ENCODE measurements around the gene AKR1C2.
"Not testable (repeated sequence)": the region's sequence is repeated elsewhere in the genome, so short reads cannot be mapped to it uniquely, and the experiment has no call there.

AKR1C2 gene

GRCh38 chr10:4990217-4990616, 13.4 kb downstream of the AKR1C2 start:
- Histone ChIP-seq H3K9me3 (ENCODE audit: control insufficient read depth, low read length) (no peaks in the 10 kb centered on the region), H3K4me3 (ENCODE audit: insufficient read depth, low read depth, low read length) (no peak overlapping the region), H3K4me1 (ENCODE audit: control insufficient read depth, insufficient read depth, low read length) (no peaks in the 10 kb centered on the region), H3K27ac (ENCODE audit: insufficient read depth, low read depth, low read length, poor library complexity, severe bottlenecking) (no peak overlapping the region), H3K27me3 (ENCODE audit: control insufficient read depth, insufficient read depth, low read length, poor library complexity, severe bottlenecking) (no peaks in the 10 kb centered on the region), H3K36me3 (ENCODE audit: control insufficient read depth, insufficient read depth, low read length) (no peaks in the 10 kb centered on the region)
- 100% methylated on average over 2 of the region's 2 CpGs; no CpG with 5 or more reads in 1 of the 2 experiments for WGBS, 2 experiments

GRCh38 chr10:4988000-4988641, 15.5 kb downstream of the AKR1C2 start:
- 88 to 92% methylated on average over 4 to 6 of the region's 6 CpGs for WGBS, 2 experiments
- not testable (repeated sequence) for H3K4me3 ChIP-seq (ENCODE audit: insufficient read depth, low read depth, low read length); H3K27me3 ChIP-seq (ENCODE audit: control insufficient read depth, insufficient read depth, low read length, poor library complexity, severe bottlenecking); H3K4me1 ChIP-seq (ENCODE audit: control insufficient read depth, insufficient read depth, low read length); H3K27ac ChIP-seq (ENCODE audit: insufficient read depth, low read depth, low read length, poor library complexity, severe bottlenecking); H3K9me3 ChIP-seq (ENCODE audit: control insufficient read depth, low read length); H3K36me3 ChIP-seq (ENCODE audit: control insufficient read depth, insufficient read depth, low read length)

DNA sequence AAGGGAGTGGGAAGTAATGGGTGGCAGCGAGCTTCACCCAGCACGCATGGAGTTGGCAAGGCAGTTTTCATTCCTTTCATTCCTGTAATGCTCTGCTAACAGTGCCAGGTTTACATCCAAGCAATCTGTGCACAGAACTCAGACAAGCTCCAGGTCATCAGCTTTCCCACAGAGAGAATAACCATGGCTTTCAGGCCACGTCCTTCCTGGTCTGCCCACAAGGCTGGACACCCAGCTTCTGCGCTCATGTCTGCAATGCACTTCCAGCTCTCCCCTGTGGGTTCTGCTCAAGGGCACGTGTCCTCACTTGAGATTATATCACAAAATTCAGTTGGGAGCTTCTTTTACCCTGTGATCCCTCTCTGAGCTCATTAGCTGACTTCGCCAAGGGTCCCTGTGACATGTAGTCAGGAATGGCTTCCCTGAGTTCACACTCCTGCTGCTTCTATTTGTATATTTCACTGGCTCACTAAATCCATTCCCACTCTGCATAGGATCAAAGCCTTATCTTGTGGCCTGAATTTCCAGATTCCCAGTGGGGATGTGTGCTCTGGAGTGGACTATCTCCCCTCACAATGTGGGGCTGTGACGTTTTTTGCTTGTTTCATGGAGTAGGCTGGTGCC, 18.6 kb downstream of the AKR1C2 start:
- H3K27ac ChIP-seq (ENCODE audit: insufficient read depth, low read depth, low read length, poor library complexity, severe bottlenecking) = no peak overlapping the region
- 81% methylated on average over 7 of the region's 7 CpGs for WGBS, 2 experiments
- H3K4me1 ChIP-seq (ENCODE audit: control insufficient read depth, insufficient read depth, low read length) = no peaks in the 10 kb centered on the region
- no peaks in the 10 kb centered on the region for H3K36me3 ChIP-seq (ENCODE audit: control insufficient read depth, insufficient read depth, low read length)
- H3K9me3 ChIP-seq (ENCODE audit: control insufficient read depth, low read length) = no peaks in the 10 kb centered on the region
- H3K27me3 ChIP-seq (ENCODE audit: control insufficient read depth, insufficient read depth, low read length, poor library complexity, severe bottlenecking) = no peaks in the 10 kb centered on the region
- no peak overlapping the region for H3K4me3 ChIP-seq (ENCODE audit: insufficient read depth, low read depth, low read length)

GRCh38 chr10:4984223-4984622, 19.4 kb downstream of the AKR1C2 start:
- Histone ChIP-seq H3K4me3 (ENCODE audit: insufficient read depth, low read depth, low read length) (no peak overlapping the region), H3K4me1 (ENCODE audit: control insufficient read depth, insufficient read depth, low read length) (no peaks in the 10 kb centered on the region), H3K36me3 (ENCODE audit: control insufficient read depth, insufficient read depth, low read length) (no peaks in the 10 kb centered on the region), H3K27me3 (ENCODE audit: control insufficient read depth, insufficient read depth, low read length, poor library complexity, severe bottlenecking) (no peaks in the 10 kb centered on the region), H3K27ac (ENCODE audit: insufficient read depth, low read depth, low read length, poor library complexity, severe bottlenecking) (no peak overlapping the region), H3K9me3 (ENCODE audit: control insufficient read depth, low read length) (no peaks in the 10 kb centered on the region)
- WGBS, 2 experiments = 96% methylated on average over 10 of the region's 10 CpGs

DNA sequence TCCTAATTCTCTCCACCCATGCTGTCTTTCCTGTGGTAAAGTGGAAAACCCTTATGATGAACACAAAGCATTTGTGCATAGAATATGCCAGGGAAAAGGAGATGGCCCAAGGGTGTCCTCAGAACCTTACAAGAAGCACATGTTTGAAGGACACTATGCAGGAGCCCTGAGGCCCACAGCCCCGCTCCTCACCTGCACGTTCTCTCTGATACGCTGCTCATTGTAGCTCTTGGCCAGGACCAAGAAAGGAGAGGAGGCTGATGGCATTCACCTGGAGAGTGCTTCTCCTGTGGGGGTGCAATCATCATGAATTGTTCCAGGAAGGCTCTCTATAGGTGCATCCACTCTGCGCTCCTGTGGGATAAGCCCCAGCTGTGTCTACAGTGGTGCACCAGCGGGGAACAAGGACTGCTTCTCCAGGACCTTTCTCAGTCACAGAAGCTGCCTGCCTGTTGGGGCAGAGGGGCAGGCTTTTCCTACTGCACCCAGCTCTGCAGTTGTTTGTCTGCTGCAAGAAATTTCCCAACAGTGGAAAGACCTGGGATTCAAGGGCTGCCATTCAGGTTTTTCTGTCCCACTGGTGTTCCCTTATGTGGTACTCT, 19.9 kb downstream of the AKR1C2 start:
- no peak overlapping the region for H3K27ac ChIP-seq (ENCODE audit: insufficient read depth, low read depth, low read length, poor library complexity, severe bottlenecking)
- H3K9me3 ChIP-seq (ENCODE audit: control insufficient read depth, low read length) = no peaks in the 10 kb centered on the region
- no peaks in the 10 kb centered on the region for H3K4me1 ChIP-seq (ENCODE audit: control insufficient read depth, insufficient read depth, low read length)
- WGBS, 2 experiments = 94 to 96% methylated on average over 5 of the region's 5 CpGs
- H3K27me3 ChIP-seq (ENCODE audit: control insufficient read depth, insufficient read depth, low read length, poor library complexity, severe bottlenecking) = no peaks in the 10 kb centered on the region
- no peaks in the 10 kb centered on the region for H3K36me3 ChIP-seq (ENCODE audit: control insufficient read depth, insufficient read depth, low read length)
- H3K4me3 ChIP-seq (ENCODE audit: insufficient read depth, low read depth, low read length) = no peak overlapping the region

GRCh38 chr10:4982764-4983226, 20.9 kb downstream of the AKR1C2 start:
- no peaks in the 10 kb centered on the region for H3K36me3 ChIP-seq (ENCODE audit: control insufficient read depth, insufficient read depth, low read length)
- H3K27me3 ChIP-seq (ENCODE audit: control insufficient read depth, insufficient read depth, low read length, poor library complexity, severe bottlenecking) = no peaks in the 10 kb centered on the region
- H3K27ac ChIP-seq (ENCODE audit: insufficient read depth, low read depth, low read length, poor library complexity, severe bottlenecking) = no peak overlapping the region

DNA sequence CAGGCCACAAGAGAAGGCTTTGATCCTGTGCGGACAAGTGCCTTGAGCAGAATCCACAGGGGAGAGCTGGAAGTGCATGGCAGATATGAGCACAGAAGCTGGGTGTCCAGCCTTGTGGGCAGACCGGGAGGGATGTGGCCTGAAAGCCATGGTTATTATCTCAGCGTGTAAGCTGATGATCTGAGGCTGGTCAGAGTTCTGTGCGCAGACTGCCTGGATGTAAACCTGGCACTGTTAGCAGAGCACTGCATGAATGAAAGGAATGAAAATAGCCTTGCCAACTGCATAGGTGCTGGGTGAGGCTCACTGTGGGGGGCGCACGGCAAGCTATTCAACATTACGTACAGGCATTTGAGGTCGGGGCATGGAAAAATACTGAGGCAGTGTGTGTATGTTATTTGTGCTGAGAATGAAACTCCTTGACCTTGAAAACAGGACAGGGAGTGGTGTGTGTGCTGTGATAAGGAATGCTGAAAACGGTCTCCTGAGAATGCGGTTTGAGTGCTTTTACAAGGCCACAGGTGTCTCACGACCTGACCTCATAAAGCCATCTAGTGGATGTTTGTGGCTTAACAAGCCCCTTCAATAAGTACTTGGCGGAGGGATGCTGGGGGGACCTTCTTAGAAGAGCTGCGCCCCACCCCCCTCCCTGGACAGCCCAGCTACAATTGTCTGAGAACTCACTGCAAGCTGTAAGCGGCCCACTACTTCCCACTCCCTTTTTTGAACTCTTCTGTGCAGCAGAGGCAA, 21.8 kb downstream of the AKR1C2 start:
- Histone ChIP-seq H3K27ac (ENCODE audit: insufficient read depth, low read depth, low read length, poor library complexity, severe bottlenecking) (no peak overlapping the region), H3K9me3 (ENCODE audit: control insufficient read depth, low read length) (no peaks in the 10 kb centered on the region), H3K36me3 (ENCODE audit: control insufficient read depth, insufficient read depth, low read length) (no peaks in the 10 kb centered on the region), H3K27me3 (ENCODE audit: control insufficient read depth, insufficient read depth, low read length, poor library complexity, severe bottlenecking) (no peaks in the 10 kb centered on the region), H3K4me3 (ENCODE audit: insufficient read depth, low read depth, low read length) (no peak overlapping the region), H3K4me1 (ENCODE audit: control insufficient read depth, insufficient read depth, low read length) (no peaks in the 10 kb centered on the region)
- WGBS, 2 experiments = 57 to 59% methylated on average over 14 of the region's 14 CpGs

More at GRCh38 chr10:4982764-4983226, 20.9 kb downstream of the AKR1C2 start:
- Histone ChIP-seq H3K9me3 (ENCODE audit: control insufficient read depth, low read length) (no peaks in the 10 kb centered on the region), H3K4me1 (ENCODE audit: control insufficient read depth, insufficient read depth, low read length) (no peaks in the 10 kb centered on the region), H3K4me3 (ENCODE audit: insufficient read depth, low read depth, low read length) (no peak overlapping the region)
- 95 to 96% methylated on average over 9 of the region's 9 CpGs for WGBS, 2 experiments

DNA sequence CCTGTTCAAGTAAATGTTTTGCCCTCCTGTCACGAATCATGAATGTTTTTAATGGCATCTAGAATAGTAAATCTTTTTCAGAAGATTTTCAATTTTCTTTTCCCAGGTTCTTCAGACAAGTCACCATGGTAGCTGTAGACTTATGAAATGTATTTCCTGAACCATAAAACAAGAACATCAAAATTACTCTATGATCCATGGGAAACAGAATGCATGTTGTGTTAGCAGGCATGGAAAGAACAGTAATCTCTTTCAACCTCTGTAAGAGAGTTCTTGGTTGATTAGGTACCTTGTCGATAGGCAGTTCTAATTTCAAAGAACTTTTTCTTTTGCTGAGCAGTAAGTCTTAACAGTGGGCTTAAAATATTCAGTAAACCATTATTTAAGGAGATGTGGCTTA, 22.9 kb downstream of the AKR1C2 start:
- Histone ChIP-seq H3K9me3 (ENCODE audit: control insufficient read depth, low read length) (no peaks in the 10 kb centered on the region), H3K4me3 (ENCODE audit: insufficient read depth, low read depth, low read length) (no peak overlapping the region), H3K27me3 (ENCODE audit: control insufficient read depth, insufficient read depth, low read length, poor library complexity, severe bottlenecking) (no peaks in the 10 kb centered on the region), H3K27ac (ENCODE audit: insufficient read depth, low read depth, low read length, poor library complexity, severe bottlenecking) (no peak overlapping the region), H3K4me1 (ENCODE audit: control insufficient read depth, insufficient read depth, low read length) (no peaks in the 10 kb centered on the region), H3K36me3 (ENCODE audit: control insufficient read depth, insufficient read depth, low read length) (no peaks in the 10 kb centered on the region)
- 96 to 100% methylated on average over 1 to 2 of the region's 2 CpGs for WGBS, 2 experiments

DNA sequence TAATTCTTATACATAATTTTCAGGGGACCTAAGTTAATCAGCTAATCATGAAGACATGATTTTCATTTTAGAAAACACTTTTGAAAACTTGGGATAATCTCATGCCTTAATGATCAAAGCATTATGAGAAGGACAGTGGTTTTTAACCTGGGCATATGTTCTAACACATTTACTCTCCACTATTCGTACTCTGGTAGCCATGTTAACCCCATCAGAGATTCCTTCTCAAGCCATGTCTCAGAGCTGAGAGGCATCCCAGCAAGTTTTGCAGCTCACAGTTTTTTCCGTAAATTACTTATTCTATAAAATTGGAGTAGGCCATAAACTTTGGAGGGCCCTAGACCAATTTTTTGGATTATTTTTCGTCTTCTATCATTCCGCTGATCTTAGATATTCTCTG, 24.8 kb downstream of the AKR1C2 start:
- Histone ChIP-seq H3K27ac (ENCODE audit: insufficient read depth, low read depth, low read length, poor library complexity, severe bottlenecking) (no peak overlapping the region), H3K4me1 (ENCODE audit: control insufficient read depth, insufficient read depth, low read length) (no peaks in the 10 kb centered on the region), H3K4me3 (ENCODE audit: insufficient read depth, low read depth, low read length) (no peak overlapping the region), H3K36me3 (ENCODE audit: control insufficient read depth, insufficient read depth, low read length) (no peaks in the 10 kb centered on the region), H3K27me3 (ENCODE audit: control insufficient read depth, insufficient read depth, low read length, poor library complexity, severe bottlenecking) (no peaks in the 10 kb centered on the region), H3K9me3 (ENCODE audit: control insufficient read depth, low read length) (no peaks in the 10 kb centered on the region)
- 95% methylated on average over 4 of the region's 4 CpGs for WGBS, 2 experiments

DNA sequence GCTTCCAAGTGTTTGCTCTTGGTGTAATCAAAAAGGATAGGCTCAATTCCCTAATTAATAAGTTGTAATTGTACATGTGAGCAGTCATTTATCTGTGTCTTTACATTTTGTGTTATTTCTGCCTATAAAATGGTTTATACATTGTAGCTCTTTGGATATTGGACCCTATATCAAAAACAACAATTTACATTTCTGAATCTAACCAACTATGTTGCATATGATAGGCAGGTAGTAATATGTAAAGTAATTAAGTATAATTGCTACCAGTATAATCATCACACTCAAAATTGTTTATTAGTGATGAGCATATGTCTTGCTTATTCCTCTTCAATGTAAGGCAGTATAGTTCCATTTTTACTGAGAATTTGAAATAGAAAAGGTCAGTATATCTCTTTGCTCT, 26.6 kb downstream of the AKR1C2 start:
- H3K9me3 ChIP-seq (ENCODE audit: control insufficient read depth, low read length) = no peaks in the 10 kb centered on the region
- H3K36me3 ChIP-seq (ENCODE audit: control insufficient read depth, insufficient read depth, low read length) = no peaks in the 10 kb centered on the region
- no peak overlapping the region for H3K27ac ChIP-seq (ENCODE audit: insufficient read depth, low read depth, low read length, poor library complexity, severe bottlenecking)

More for the DNA sequence above, 26.6 kb downstream of the AKR1C2 start:
- Histone ChIP-seq H3K4me1 (ENCODE audit: control insufficient read depth, insufficient read depth, low read length) (no peaks in the 10 kb centered on the region), H3K4me3 (ENCODE audit: insufficient read depth, low read depth, low read length) (no peak overlapping the region), H3K27me3 (ENCODE audit: control insufficient read depth, insufficient read depth, low read length, poor library complexity, severe bottlenecking) (no peaks in the 10 kb centered on the region)

Data from ectodermal cell (in vitro differentiated cells).